ENCODE measurements around the gene CD274. TPM values are rescaled to one million over a fixed set of nuclear protein-coding genes. Genes with fewer than 3 reads are reported as not detected.
A peak's percentile ranks its signal among the peaks of the same experiment; 100 is the strongest.

CD274 gene
- total and polyA plus RNA-seq, 2 donors (not counting 3 experiments of a cell fraction or from before 2014, with no cell fraction given), result 25.4 to 26.8 TPM

- H3K4me2 ChIP-seq (ENCODE audit: insufficient read depth, low read length), result peak overlapping the region; percentile 62
- ChIA-PET CTCF (interaction anchor here (0.6 to 2.8 kb wide), 9 partner anchors 12 to 302 kb away, joined by 3 to 19 read pairs (median 5); partner anchors contain the start of genes CD274 and PDCD1LG2), POLR2A (interaction anchor here (1.5 to 2.7 kb wide), 3 partner anchors 11 to 38 kb away, joined by 6 to 18 read pairs (median 15); partner anchors contain the start of genes CD274 and PDCD1LG2)
- H3K27ac ChIP-seq (ENCODE audit: insufficient read depth, low read depth, low read length), result peak overlapping the region; percentile 74
- H3K79me2 ChIP-seq (ENCODE audit: control insufficient read depth, insufficient read depth, low read length), result no peaks in the 10 kb centered on the region
- DNase-seq (ENCODE audit: low read depth, low spot score) (peak; percentile 88), FAIRE-seq (peak; percentile 87)
- TF ChIP-seq POLR2A (IDR thresholded peaks at IDR 0.05; ENCODE audit: low read depth, low read length), result peak; percentile 69
- TF ChIP-seq POLR2AphosphoS5 (IDR thresholded peaks at IDR 0.05; ENCODE audit: insufficient read depth, low read depth, low read length), result peak; percentile 78
- no peak for TF ChIP-seq CTCF (IDR thresholded peaks at IDR 0.05; ENCODE audit: extremely low read depth in 1 of 2, insufficient read depth in 1 of 2, low read depth in 1 of 2, low read length in 2 of 2)
- no peak for TF ChIP-seq MYC (IDR thresholded peaks at IDR 0.05; ENCODE audit: low read depth, low read length)
- TF ChIP-seq EZH2 (IDR thresholded peaks at IDR 0.05; ENCODE audit: borderline replicate concordance, low read depth, low read length, severe bottlenecking), result no peak
- TF ChIP-seq MAX (IDR thresholded peaks at IDR 0.05; ENCODE audit: insufficient read depth, insufficient read length), result no peak
- TF ChIP-seq JUN (IDR thresholded peaks at IDR 0.05; ENCODE audit: borderline replicate concordance, insufficient read depth, insufficient read length, low read depth), result peak; percentile 91
- TF ChIP-seq GATA2 (IDR thresholded peaks at IDR 0.05; ENCODE audit: insufficient read depth, insufficient read length, low read depth, low read length), result peak; percentile 71
- peak; percentile 86 for TF ChIP-seq FOS (IDR thresholded peaks at IDR 0.05; ENCODE audit: borderline replicate concordance, insufficient read depth, low read length)
- H2AFZ ChIP-seq (ENCODE audit: low read depth, low read length), result peak overlapping the region; percentile 1
- peak overlapping the region; percentile 59 for H3K9ac ChIP-seq (replicated peaks; ENCODE audit: extremely low read depth, insufficient read depth, low read length)
- H4K20me1 ChIP-seq (replicated peaks; ENCODE audit: control insufficient read depth, extremely low read depth, insufficient read depth, low read length), result no peaks in the 10 kb centered on the region
- H3K36me3 ChIP-seq (ENCODE audit: control insufficient read depth in 2 of 2, extremely low read depth in 1 of 2, insufficient read depth in 2 of 2, low read length in 2 of 2), result no peaks in the 10 kb centered on the region
- intact Hi-C loops (cut with micrococcal nuclease) (loop anchor here (1.0 to 2.0 kb wide), 3 partner anchors 12 to 38 kb away; partner anchors contain the start of gene CD274), dilution Hi-C loops (cut with MboI; ENCODE audit: extremely low pct_ligation_motif_present, low sequenced_read_pairs) (no loop called here)
- no peak overlapping the region for H3K4me3 ChIP-seq (replicated peaks in 1 of 3; ENCODE audit: insufficient read depth in 1 of 3, low read depth in 1 of 3, low read length in 3 of 3)
- BruUV-seq (replicated peaks), result TSS peak; percentile 99
- no peaks in the 10 kb centered on the region for H3K9me1 ChIP-seq (replicated peaks; ENCODE audit: control insufficient read depth, extremely low read depth, insufficient read depth, low read length)
- H3K9me3 ChIP-seq (replicated peaks; ENCODE audit: control insufficient read depth, insufficient read depth, low read length), result no peaks in the 10 kb centered on the region
- no peaks in the 10 kb centered on the region for H3K27me3 ChIP-seq (ENCODE audit: control insufficient read depth in 2 of 2, insufficient read depth in 2 of 2, low read length in 2 of 2)
- H3K4me1 ChIP-seq (ENCODE audit: control insufficient read depth, extremely low read depth, insufficient read depth, low read length), result peaks cover 33% of the 10 kb centered on the region
Measured at GRCh38 chr9:5488221-5489008, 38.1 kb downstream of the CD274 start.

Data from endothelial cell of umbilical vein (primary cell).